Fibroblast of skin of right biceps (primary cell): ENCODE measurements around the gene PCDHB12.
"Not testable (repeated sequence)": the region's sequence is repeated elsewhere in the genome, so short reads cannot be mapped to it uniquely, and the experiment has no call there.

ENCODE experiments used
- DNase-seq: peaks from one replicate; pipeline ENCODE4 v3.0.0-alpha.2; 2013

Gene PCDHB12

GRCh38 chr5:141210849-141211248 lies 2.3 kb downstream of the PCDHB12 start:
- not testable (repeated sequence) for DNase-seq

GRCh38 chr5:141213656-141214339 lies 5.3 kb downstream of the PCDHB12 start, which contains the start of gene PCDHB13:
Gene PCDHB13 (plus strand): TSS chr5:141213919. CDS start chr5:141214124, 205 bp downstream.
- peak; percentile 5 for DNase-seq

- not testable (repeated sequence) for DNase-seq
Observed at GRCh38 chr5:141214583-141214982, 6.1 kb downstream of the PCDHB12 start.

- not testable (repeated sequence) for DNase-seq
Observed at GRCh38 chr5:141215504-141215903, 7.0 kb downstream of the PCDHB12 start.

GRCh38 chr5:141216035-141216434 lies 7.5 kb downstream of the PCDHB12 start:
- DNase-seq, result not testable (repeated sequence)

- DNase-seq, result peak; percentile 3
Observed at GRCh38 chr5:141223112-141223783, 14.7 kb downstream of the PCDHB12 start, which contains the start of gene PCDHB14. Gene PCDHB14 (plus strand): TSS chr5:141223343. CDS start chr5:141223506, 163 bp downstream.

GRCh38 chr5:141224844-141225243 lies 16.3 kb downstream of the PCDHB12 start:
- not testable (repeated sequence) for DNase-seq

- not testable (repeated sequence) for DNase-seq
Observed at GRCh38 chr5:141225421-141225820, 16.9 kb downstream of the PCDHB12 start.

- no peak for DNase-seq
Observed at GRCh38 chr5:141234109-141234667, 25.7 kb downstream of the PCDHB12 start.

- not testable (repeated sequence) for DNase-seq
Observed at GRCh38 chr5:141235922-141236321, 27.4 kb downstream of the PCDHB12 start.

- DNase-seq, result no peak
Observed at GRCh38 chr5:141236516-141237313, 28.2 kb downstream of the PCDHB12 start.

- no peak for DNase-seq
Observed at GRCh38 chr5:141241496-141241895, 33.0 kb downstream of the PCDHB12 start.

- DNase-seq, result no peak
Observed at GRCh38 chr5:141245250-141245717, 36.8 kb downstream of the PCDHB12 start, which contains the start of gene PCDHB15. Gene PCDHB15 (plus strand): TSS chr5:141245395. CDS start chr5:141245579, 184 bp downstream.

GRCh38 chr5:141246971-141247370 lies 38.5 kb downstream of the PCDHB12 start:
- DNase-seq, result not testable (repeated sequence)

GRCh38 chr5:141247434-141247833 lies 38.9 kb downstream of the PCDHB12 start:
- not testable (repeated sequence) for DNase-seq

- DNase-seq, result no peak
Observed at GRCh38 chr5:141250576-141250975, 42.1 kb downstream of the PCDHB12 start.

GRCh38 chr5:141258464-141258863 lies 49.9 kb downstream of the PCDHB12 start:
- no peak for DNase-seq

GRCh38 chr5:141258948-141259347 lies 50.4 kb downstream of the PCDHB12 start:
- DNase-seq, result no peak

- DNase-seq, result no peak
Observed at GRCh38 chr5:141260458-141261237, 52.1 kb downstream of the PCDHB12 start.

GRCh38 chr5:141261238-141261546 lies 52.7 kb downstream of the PCDHB12 start:
- no peak for DNase-seq
